ENCODE results near the gene WDFY2. TPM values are rescaled to one million over a fixed set of nuclear protein-coding genes. Genes with fewer than 3 reads are reported as not detected.

WDFY2 gene
- total and polyA plus RNA-seq, 2 experiments from 2014 or later: 11.4 to 24.0 TPM

DNA sequence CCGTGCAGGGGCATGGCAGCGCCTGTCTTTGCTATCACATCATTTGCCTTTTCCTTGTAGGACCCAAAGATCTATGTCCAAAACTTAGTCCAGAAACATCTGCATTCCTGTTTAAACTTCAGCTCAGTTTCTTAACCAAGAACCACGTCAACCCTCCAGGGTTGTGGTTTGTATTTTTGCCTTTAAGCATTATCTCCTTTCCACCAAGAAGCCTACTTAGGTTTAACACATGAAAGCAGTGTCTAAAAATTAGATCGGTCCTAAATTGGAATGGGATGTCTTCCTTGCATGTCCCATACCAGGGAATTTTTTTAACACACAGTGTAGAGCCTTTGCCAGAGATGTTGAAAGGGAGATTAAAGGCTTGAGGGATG, 180.9 kb downstream of the WDFY2 start:
- H3K79me2 ChIP-seq (replicated peaks; ENCODE audit: insufficient read depth): no peaks in the 10 kb centered on the region
- peaks cover 11% of the 10 kb centered on the region for H3K4me1 ChIP-seq (ENCODE audit: insufficient read depth)
- no peak for ATAC-seq
- H3K4me2 ChIP-seq: no peak overlapping the region
- no peaks in the 10 kb centered on the region for H4K20me1 ChIP-seq (replicated peaks; ENCODE audit: insufficient read depth)
- no peak for DNase-seq (ENCODE audit: low spot score)
- Mint-ChIP-seq H3K27ac (no peak overlapping the region), H3K4me1 (peaks cover 25% of the 10 kb centered on the region), H3K36me3 (ENCODE audit: low read depth) (peaks cover 27% of the 10 kb centered on the region), H3K9me3 (no peaks in the 10 kb centered on the region), H3K4me3 (no peak overlapping the region), H3K27me3 (ENCODE audit: insufficient read depth, low read depth, poor library complexity) (peaks cover 14% of the 10 kb centered on the region)
- H2AFZ ChIP-seq: no peak overlapping the region
- H3K4me3 ChIP-seq: no peak overlapping the region
- H3K27me3 ChIP-seq (ENCODE audit: insufficient read depth): no peaks in the 10 kb centered on the region
- H3K9me2 ChIP-seq (ENCODE audit: insufficient read depth): no peaks in the 10 kb centered on the region
- peaks cover 3% of the 10 kb centered on the region; the same call in 1 of the 2 replicates for H3K36me3 ChIP-seq (ENCODE audit: insufficient read depth)
- no peak overlapping the region for H3K27ac ChIP-seq (ENCODE audit: low read depth)
- TF ChIP-seq, protein P1, sequence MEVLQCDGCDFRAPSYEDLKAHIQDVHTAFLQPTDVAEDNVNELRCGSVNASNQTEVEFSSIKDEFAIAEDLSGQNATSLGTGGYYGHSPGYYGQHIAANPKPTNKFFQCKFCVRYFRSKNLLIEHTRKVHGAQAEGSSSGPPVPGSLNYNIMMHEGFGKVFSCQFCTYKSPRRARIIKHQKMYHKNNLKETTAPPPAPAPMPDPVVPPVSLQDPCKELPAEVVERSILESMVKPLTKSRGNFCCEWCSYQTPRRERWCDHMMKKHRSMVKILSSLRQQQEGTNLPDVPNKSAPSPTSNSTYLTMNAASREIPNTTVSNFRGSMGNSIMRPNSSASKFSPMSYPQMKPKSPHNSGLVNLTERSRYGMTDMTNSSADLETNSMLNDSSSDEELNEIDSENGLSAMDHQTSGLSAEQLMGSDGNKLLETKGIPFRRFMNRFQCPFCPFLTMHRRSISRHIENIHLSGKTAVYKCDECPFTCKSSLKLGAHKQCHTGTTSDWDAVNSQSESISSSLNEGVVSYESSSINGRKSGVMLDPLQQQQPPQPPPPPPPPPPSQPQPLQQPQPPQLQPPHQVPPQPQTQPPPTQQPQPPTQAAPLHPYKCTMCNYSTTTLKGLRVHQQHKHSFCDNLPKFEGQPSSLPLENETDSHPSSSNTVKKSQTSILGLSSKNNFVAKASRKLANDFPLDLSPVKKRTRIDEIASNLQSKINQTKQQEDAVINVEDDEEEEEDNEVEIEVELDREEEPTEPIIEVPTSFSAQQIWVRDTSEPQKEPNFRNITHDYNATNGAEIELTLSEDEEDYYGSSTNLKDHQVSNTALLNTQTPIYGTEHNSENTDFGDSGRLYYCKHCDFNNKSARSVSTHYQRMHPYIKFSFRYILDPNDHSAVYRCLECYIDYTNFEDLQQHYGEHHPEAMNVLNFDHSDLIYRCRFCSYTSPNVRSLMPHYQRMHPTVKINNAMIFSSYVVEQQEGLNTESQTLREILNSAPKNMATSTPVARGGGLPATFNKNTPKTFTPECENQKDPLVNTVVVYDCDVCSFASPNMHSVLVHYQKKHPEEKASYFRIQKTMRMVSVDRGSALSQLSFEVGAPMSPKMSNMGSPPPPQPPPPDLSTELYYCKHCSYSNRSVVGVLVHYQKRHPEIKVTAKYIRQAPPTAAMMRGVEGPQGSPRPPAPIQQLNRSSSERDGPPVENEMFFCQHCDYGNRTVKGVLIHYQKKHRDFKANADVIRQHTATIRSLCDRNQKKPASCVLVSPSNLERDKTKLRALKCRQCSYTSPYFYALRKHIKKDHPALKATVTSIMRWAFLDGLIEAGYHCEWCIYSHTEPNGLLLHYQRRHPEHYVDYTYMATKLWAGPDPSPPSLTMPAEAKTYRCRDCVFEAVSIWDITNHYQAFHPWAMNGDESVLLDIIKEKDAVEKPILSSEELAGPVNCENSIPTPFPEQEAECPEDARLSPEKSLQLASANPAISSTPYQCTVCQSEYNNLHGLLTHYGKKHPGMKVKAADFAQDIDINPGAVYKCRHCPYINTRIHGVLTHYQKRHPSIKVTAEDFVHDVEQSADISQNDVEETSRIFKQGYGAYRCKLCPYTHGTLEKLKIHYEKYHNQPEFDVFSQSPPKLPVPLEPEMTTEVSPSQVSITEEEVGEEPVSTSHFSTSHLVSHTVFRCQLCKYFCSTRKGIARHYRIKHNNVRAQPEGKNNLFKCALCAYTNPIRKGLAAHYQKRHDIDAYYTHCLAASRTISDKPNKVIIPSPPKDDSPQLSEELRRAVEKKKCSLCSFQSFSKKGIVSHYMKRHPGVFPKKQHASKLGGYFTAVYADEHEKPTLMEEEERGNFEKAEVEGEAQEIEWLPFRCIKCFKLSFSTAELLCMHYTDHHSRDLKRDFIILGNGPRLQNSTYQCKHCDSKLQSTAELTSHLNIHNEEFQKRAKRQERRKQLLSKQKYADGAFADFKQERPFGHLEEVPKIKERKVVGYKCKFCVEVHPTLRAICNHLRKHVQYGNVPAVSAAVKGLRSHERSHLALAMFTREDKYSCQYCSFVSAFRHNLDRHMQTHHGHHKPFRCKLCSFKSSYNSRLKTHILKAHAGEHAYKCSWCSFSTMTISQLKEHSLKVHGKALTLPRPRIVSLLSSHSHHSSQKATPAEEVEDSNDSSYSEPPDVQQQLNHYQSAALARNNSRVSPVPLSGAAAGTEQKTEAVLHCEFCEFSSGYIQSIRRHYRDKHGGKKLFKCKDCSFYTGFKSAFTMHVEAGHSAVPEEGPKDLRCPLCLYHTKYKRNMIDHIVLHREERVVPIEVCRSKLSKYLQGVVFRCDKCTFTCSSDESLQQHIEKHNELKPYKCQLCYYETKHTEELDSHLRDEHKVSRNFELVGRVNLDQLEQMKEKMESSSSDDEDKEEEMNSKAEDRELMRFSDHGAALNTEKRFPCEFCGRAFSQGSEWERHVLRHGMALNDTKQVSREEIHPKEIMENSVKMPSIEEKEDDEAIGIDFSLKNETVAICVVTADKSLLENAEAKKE (CRISPR knock-in tag; IDR thresholded peaks at IDR 0.05): no peak
- TF ChIP-seq POLR2AphosphoS5 (IDR thresholded peaks at IDR 0.05; ENCODE audit: low read depth): no peak
- TF ChIP-seq EZH2 (IDR thresholded peaks at IDR 0.05; ENCODE audit: low read depth, unreplicated experiment): no peak
- no peak for TF ChIP-seq EZH2phosphoT487 (IDR thresholded peaks at IDR 0.05; ENCODE audit: unreplicated experiment)
- TF ChIP-seq, protein P2, sequence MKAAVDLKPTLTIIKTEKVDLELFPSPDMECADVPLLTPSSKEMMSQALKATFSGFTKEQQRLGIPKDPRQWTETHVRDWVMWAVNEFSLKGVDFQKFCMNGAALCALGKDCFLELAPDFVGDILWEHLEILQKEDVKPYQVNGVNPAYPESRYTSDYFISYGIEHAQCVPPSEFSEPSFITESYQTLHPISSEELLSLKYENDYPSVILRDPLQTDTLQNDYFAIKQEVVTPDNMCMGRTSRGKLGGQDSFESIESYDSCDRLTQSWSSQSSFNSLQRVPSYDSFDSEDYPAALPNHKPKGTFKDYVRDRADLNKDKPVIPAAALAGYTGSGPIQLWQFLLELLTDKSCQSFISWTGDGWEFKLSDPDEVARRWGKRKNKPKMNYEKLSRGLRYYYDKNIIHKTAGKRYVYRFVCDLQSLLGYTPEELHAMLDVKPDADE (IDR thresholded peaks at IDR 0.05): no peak
- no peak for TF ChIP-seq ZNF114 (CRISPR knock-in tag; IDR thresholded peaks at IDR 0.05)
- TF ChIP-seq CREB1 (CRISPR knock-in tag; IDR thresholded peaks at IDR 0.05; ENCODE audit: low read depth): no peak
- TF ChIP-seq NANOG (IDR thresholded peaks at IDR 0.05; ENCODE audit: borderline replicate concordance): no peak
- TF ChIP-seq ZNF331 (CRISPR knock-in tag; IDR thresholded peaks at IDR 0.05; ENCODE audit: low read depth): no peak
- TF ChIP-seq, protein P3, sequence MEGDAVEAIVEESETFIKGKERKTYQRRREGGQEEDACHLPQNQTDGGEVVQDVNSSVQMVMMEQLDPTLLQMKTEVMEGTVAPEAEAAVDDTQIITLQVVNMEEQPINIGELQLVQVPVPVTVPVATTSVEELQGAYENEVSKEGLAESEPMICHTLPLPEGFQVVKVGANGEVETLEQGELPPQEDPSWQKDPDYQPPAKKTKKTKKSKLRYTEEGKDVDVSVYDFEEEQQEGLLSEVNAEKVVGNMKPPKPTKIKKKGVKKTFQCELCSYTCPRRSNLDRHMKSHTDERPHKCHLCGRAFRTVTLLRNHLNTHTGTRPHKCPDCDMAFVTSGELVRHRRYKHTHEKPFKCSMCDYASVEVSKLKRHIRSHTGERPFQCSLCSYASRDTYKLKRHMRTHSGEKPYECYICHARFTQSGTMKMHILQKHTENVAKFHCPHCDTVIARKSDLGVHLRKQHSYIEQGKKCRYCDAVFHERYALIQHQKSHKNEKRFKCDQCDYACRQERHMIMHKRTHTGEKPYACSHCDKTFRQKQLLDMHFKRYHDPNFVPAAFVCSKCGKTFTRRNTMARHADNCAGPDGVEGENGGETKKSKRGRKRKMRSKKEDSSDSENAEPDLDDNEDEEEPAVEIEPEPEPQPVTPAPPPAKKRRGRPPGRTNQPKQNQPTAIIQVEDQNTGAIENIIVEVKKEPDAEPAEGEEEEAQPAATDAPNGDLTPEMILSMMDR (conservative IDR thresholded peaks at IDR 0.05; ENCODE audit: low read depth in 2 of 2): no peak
- TF ChIP-seq, protein P4, sequence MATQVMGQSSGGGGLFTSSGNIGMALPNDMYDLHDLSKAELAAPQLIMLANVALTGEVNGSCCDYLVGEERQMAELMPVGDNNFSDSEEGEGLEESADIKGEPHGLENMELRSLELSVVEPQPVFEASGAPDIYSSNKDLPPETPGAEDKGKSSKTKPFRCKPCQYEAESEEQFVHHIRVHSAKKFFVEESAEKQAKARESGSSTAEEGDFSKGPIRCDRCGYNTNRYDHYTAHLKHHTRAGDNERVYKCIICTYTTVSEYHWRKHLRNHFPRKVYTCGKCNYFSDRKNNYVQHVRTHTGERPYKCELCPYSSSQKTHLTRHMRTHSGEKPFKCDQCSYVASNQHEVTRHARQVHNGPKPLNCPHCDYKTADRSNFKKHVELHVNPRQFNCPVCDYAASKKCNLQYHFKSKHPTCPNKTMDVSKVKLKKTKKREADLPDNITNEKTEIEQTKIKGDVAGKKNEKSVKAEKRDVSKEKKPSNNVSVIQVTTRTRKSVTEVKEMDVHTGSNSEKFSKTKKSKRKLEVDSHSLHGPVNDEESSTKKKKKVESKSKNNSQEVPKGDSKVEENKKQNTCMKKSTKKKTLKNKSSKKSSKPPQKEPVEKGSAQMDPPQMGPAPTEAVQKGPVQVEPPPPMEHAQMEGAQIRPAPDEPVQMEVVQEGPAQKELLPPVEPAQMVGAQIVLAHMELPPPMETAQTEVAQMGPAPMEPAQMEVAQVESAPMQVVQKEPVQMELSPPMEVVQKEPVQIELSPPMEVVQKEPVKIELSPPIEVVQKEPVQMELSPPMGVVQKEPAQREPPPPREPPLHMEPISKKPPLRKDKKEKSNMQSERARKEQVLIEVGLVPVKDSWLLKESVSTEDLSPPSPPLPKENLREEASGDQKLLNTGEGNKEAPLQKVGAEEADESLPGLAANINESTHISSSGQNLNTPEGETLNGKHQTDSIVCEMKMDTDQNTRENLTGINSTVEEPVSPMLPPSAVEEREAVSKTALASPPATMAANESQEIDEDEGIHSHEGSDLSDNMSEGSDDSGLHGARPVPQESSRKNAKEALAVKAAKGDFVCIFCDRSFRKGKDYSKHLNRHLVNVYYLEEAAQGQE (IDR thresholded peaks at IDR 0.05; ENCODE audit: unreplicated experiment): no peak
- no peak for TF ChIP-seq STAT1 (IDR thresholded peaks at IDR 0.05; ENCODE audit: unreplicated experiment)
- no peak for TF ChIP-seq JUNB (IDR thresholded peaks at IDR 0.05; ENCODE audit: unreplicated experiment)
- peaks cover 3% of the 10 kb centered on the region; the same call in 1 of the 2 replicates for H3F3A ChIP-seq (replicated peaks; ENCODE audit: low read depth)
